IPS-NIHi11 (cell line): Measurements from ENCODE around the gene VSTM4.
A peak's percentile ranks its signal among the peaks of the same experiment; 100 is the strongest.

Experiments
- DNase-seq: peaks from one replicate; pipeline ENCODE4 v3.0.0; 2012; ENCODE audit warnings: mixed read lengths, low spot score

The VSTM4 gene

DNA sequence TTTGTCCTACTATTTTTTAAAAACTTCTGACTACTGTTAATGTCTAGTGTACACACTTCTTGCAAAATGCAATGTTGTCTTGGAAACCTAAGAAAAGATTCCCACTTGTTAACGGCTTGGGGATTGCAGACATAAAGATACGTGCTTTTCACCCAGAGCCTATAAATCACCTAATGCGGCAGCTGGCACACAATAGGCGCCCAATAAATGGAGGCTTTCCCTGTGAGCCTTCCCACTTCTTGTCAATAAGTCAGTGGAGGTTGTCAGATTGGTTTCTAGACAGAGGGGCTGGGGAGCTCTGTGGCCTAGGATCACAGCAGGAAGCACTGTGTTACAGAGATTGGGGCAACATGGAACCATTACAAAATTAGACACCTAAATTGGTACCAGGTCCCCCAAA lies 74.7 kb downstream of the VSTM4 start:
- DNase-seq, result no peak

DNA sequence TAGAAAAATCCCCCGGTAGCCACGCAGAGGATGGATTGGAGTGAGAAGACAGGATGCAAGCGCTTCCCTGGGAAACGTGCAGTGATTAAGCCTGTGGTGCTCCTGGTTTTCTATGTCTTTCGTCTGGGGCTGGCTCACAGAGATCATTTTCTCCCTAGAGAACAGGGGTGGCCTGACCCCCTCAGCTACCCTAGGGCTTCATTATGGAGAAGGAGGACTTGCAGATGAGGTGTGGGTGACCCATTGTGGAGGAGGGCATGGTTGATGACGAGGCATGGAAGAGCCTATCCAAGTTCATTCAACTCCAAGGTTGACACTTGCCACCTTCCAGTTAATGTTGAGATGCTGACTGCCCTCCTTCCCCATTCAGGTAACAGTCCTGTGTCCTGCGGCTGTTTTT lies 75.9 kb downstream of the VSTM4 start:
- DNase-seq, result no peak

DNA sequence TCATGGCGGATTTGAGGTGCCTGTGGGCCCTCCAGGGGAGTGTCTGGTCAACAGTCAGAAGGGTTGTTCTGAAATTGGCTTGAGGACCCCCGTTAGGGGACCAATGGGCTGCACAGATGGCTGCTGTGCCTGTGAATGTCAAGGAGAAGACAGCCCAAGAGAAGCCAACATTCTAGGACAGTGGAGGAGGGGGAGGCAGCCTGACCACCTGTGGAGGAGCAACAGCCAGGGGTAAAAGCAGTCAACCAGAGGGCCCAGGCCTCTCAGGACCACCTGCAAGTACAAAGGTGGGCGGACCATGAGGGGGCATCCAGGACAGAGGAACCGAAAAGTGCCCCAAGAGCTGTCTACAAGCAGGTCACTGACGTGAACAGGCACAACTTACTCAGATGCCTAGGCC lies 76.6 kb downstream of the VSTM4 start:
- DNase-seq, result no peak

DNA sequence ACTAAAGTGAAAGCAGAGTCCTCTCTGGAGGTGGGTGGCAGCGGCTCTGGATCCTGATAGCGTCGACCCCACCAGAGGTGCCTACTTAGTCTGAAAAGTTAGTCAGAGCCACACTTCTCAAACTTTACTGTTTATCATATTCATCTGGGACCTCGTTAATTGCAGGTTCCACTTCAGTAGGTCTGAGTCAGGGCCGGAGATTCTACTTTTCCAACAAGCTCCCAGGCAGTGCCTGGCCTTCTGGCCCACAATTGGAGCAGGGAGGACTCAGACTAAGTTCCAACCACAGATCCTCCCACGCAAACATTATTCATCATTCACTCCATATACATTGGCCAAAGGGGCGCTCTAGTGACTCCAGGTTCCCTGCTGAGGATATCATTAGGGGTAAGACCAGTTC lies 78.1 kb downstream of the VSTM4 start:
- DNase-seq, result peak; percentile 30

DNA sequence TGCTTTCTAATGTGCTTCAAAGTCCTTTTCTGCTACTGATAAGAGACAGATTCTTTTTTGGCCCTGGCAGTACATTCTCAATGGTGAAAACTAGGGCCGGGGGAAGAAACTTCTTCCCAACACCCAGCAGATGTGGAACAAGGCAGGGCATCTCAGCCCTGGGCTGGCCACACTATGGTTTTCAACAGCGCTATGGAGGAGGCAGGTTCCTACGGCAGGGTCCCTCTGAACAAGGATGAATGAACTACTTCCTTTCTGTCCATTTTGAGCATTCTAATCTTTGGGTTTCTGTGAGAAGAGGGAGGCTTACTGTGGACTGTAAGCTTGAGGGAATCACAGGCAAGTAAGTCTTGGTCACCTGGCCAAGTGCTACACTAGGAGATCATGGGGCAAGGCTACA lies 78.7 kb downstream of the VSTM4 start:
- no peak for DNase-seq

DNA sequence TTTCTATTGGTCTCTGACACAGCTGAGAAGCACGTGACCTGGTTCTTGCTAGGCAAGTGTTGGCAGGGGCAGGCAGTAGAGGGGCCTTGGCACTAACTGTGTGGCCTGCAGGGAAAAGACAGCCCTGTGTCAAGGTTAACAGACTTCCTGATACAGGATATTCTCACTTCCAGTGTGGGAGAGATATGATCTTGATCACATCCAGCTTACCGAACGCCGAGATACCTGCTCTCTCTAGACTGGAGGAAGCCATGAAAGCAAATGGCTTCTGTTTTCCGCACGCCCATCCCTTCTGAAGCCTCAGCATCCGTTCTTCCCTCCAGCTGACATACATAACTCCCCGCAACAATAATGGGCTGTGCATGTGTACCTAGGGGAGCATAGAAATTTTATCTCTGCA lies 79.4 kb downstream of the VSTM4 start:
- DNase-seq, result no peak

DNA sequence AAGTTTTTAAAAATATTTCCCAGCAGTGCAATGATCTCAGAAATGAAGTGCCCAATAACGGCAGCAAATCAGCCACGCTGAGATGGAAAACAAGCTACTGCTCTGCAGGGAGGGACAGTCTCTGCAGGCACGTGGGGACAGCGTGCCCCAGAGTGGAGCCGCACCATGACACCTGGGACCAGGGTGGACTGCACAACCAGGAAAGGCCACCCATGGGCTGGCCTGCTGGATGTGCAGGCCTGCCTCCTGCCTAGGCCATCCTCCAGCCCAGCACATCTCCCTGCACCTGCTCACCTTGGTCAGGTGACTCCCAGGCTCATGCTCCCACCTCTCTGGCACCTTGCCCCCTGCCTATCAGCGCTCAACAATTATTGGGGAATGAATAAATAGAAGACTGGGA lies 80.4 kb downstream of the VSTM4 start:
- no peak for DNase-seq

DNA sequence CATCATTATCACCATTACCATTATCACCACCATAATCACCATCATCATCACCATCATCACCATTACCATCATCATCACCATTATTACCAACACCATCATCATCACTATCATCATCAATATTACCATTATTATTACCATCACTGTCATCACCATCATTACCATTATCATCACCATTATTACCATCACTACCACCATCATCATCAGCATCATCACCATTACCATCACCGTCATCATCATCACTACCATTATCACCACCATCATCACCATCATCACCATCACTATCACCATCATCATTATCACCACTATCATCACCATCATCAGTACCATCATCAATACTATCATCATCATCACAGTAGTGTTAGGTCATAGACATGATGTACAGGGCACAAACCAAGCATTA lies 81.4 kb downstream of the VSTM4 start:
- no peak for DNase-seq

DNA sequence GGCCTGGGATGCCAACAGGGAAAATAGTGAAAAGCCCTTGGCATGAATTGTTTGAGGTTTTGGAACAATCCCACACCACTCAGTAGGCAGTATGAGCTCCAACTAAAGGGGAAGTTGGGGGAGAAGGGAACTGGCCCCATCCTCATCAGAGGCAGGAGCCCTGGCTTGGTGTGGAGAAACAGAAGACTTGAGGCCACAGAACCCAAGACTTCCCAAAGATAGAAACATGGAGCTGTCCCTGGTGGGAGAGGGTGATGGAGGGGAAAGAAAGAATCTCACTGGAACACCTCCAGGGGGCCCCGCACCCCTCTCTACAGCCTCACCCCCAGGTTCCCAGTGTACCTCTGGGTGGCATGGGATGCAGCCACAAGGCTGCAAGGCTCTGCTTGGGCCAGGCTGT lies 85.7 kb downstream of the VSTM4 start:
- no peak for DNase-seq

DNA sequence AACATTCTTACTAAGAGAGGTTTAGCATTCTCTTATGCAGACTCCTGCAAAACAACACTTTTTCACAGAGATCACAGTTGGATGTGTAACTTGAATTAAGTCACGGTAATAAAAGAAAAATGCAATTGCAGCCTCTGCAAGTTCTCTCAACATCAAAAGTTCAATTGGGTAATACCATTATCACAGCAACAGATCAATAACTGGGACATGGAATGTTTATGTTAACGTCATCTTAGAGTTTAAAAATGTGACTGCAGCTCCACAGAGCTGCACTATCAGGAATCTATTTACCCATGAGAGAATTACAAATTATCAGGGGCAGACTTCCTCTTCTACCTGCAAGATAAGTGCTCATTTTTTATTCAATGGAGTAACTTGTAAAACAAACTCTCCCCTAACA lies 86.7 kb downstream of the VSTM4 start:
- DNase-seq, result no peak

DNA sequence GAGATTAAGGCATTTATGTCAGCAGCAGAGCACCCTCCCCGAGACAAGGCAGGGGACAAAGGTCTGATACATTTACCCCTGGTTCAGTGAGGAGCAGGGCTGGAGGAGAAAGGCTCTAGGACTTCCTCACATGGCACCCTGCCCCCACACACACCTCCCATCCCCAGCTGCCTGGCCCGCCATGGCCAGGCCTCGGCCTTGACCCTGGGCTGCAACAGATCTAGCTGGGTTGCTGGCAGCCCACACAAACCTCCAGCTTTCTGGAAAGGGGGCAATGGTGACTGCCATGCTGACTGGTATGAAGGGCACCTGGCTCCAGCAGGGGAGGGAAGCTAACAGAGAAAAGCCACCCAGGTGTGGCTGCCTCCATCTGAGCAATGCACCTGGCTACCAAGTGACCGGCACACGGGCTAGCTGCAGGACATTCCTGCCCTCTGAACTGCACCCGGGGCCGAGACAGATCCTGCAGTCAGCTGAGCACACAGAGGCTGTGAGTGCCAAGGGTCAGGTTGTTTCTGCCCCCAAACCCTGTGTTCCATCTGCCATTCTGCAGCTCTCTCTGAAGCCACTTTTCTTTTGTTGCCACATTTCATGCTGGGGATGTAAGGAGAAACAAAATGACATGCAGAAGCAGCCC lies 89.9 kb downstream of the VSTM4 start:
- DNase-seq, result no peak

DNA sequence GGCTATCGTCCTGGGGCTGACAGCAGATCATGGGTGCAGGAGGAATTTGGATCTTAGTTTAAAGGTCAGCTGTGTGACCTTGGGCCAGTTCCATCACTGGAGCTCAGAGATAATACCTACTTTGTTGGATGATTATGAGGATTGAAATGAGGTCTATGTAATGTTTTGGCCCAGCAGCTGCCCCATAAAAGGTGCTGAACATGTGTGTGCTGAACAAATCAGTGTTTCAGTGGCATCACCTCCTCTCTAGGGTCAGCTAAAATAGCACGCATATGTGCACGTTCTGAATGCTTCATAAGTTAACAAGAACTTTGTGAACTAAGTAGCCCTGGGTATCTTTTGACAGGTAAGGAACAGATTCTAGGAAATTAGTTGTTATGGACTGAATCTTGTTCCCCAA lies 90.8 kb downstream of the VSTM4 start:
- DNase-seq, result no peak

DNA sequence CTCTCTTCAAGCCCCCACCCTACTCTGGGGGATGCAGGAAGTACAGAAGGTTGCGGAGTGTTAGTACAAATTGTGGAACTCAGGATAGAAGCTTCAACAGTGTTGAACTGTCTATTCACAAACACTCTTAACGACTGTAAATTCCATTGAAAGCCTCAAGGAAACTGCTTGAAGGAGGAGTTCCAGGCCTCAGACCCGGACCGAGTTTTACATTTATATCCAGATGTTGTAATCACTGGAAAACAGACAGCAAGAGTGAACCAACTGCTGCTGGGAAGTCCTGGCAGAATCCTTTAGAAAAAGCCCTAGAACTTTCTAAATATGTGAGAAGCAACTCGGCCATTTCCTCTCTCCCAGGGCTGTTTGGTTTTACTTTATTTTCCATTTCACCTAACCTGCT lies 91.6 kb downstream of the VSTM4 start:
- DNase-seq, result no peak

DNA sequence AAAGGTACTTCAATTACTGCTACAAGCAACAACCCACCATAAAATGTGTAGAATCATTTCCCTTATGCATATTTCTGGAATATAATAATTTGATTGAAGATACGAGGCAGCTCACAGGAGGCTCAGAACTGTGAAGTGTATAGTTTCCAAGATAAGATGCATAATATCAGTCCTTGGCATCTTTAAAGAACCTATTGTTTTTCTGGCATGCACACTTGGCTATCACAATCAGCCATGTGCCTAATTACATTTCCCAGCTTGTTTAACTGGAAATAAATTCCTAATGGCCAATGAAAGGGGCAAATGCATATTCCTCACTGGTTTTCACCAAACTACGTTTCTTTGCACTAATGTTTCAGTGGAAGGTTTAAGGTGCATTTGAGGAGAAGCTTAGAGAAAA lies 92.3 kb downstream of the VSTM4 start:
- no peak for DNase-seq

DNA sequence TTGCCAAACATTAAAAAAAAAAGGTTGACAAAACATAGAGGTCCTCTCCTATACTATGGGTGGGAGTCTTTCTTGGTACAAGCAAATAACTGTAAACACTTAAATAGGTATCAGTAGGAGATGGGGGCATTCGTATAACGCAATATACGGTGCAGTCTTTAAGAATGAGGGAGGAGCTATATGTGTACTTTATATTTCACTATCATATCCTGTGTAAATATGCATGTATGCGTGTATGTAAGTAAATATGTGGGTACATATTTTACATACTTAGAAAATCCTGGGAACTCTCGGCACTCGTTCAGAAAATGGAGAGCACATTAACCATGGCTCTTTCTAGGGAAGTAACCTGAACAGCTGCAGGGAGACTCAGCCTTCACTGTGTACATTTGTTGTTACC lies 93.6 kb downstream of the VSTM4 start:
- DNase-seq, result no peak

DNA sequence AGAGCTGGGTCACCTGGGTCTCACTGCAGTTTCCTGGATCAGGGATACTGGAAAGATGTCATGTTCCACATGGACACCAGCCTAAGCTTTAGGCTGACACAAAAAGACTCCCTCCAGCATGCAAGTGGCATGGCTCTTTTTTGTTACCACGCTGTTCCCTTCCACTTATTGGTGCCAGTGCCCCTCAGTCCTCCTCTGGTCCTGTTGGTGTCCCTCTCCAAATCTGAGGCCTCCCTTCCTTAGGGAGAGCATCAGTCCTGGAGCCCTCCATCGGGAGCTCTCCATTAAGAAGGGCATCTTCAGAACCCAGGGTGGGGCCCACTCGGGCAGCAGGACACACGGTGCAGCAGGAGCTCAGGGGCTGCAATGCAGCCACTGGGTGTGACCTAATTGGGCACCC lies 99.6 kb downstream of the VSTM4 start:
- DNase-seq, result no peak

DNA sequence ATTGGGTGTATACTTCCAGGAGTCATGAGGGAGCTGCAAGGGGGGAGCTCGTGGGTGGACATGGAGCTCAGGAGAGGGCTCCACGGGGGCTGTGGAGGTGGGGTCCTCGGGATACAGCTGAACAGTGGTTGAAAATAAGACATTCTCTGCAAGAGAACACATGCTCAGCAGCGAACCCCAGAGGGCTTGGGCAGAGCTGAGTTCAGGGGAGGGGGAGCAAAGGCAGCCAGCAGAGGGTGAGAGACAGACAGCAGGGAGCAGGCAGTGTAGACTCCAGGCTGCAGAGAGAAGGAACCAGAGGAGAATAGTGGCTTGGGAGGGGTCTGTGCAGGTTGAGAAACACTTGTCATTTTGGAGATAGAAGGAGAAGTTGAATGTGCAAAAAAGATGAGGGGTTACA lies 102.7 kb downstream of the VSTM4 start:
- no peak for DNase-seq

DNA sequence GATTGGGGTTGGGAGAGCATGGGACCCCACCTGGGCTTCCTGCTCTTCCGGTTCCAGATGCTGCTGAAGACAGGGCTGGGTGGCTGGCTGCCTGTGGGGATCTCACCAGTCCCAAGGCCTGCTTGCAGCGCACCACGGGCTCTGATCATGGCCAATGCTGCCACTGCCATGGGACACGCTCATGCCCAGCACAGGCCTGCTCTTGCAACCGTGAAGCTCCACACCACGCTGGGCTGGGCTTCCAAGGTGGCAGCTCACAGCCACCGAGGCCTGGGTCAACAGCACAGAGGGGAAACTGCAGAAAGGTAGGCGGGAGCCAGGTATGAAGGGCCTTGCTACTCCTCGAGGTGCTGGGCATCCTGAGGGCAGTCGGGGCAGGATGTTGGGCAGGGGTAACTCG lies 103.6 kb downstream of the VSTM4 start:
- no peak for DNase-seq

DNA sequence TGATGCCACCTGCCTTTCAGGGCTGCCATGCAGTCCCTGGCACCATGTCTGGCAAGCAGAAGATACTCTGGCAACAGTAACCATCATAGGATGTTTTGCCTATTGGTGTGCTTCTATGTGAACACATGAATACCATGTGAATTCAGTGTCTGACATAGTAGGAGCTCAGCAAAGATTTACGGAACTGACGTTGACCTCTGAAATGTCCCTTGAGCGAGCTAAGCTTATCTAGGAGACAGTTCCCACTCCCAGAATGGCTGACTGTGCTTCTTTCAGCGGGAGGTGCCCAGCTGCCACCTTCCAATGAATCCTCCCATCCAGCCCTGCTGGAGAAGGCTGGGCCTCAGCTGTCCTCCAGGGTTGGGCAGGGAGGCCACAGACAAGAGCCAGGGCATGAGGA lies 104.5 kb downstream of the VSTM4 start:
- DNase-seq, result no peak

DNA sequence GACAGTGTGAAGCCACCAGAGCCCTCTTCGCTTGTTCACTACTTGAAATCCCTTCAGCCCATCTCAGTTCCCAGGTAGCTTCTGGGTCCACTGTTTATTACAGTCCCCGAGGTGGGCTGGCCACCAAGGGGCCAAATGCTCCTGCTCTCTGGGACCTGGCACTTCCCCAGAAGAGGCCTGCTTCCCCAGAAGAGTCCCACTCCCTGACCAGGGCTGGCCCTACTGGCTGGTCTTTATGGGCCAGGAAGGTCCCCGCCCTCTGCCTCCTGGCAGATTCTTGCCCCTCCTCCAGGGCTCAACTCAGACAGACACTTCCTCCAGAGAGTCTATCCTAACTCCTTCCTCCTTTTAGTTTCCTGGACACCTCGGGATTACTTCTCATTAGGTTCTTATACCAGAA lies 105.0 kb downstream of the VSTM4 start:
- DNase-seq, result no peak

DNA sequence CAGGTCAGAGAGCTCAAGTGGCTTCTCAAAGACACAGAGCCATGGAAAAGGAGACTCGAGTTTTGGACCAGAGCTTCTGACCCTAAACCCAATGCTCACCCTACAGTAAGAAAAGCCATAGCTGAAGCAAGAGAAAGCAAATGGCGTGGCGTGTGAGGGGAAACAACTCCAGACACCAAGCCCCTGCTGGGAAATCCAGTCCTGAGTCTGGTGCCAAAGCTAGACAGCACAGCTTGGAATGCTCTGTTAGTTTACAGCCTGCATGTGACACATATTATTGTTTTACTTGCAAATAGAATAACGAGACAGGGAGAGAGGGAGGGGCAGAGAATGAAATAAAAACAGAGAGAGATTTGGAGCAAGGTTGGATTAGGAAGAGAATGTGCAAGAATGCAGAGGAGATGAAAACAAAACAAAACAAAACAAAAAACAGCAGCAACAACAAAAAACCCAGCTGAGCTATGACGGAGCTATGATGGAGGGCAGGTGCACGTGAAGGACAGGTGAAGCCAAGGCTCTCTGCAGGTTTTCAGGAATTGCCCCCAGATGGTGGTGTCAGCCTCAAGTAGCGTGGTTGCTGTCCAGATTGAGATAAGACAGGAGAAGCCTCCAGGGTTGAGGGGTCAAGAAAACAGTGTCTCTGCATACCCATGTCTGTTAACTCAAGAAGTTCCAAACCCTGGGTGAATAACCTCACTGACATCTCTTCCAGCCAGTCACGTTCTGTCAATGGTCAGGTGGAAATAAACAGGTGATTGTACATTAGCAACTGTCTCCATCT lies 105.9 kb downstream of the VSTM4 start:
- DNase-seq, result no peak

DNA sequence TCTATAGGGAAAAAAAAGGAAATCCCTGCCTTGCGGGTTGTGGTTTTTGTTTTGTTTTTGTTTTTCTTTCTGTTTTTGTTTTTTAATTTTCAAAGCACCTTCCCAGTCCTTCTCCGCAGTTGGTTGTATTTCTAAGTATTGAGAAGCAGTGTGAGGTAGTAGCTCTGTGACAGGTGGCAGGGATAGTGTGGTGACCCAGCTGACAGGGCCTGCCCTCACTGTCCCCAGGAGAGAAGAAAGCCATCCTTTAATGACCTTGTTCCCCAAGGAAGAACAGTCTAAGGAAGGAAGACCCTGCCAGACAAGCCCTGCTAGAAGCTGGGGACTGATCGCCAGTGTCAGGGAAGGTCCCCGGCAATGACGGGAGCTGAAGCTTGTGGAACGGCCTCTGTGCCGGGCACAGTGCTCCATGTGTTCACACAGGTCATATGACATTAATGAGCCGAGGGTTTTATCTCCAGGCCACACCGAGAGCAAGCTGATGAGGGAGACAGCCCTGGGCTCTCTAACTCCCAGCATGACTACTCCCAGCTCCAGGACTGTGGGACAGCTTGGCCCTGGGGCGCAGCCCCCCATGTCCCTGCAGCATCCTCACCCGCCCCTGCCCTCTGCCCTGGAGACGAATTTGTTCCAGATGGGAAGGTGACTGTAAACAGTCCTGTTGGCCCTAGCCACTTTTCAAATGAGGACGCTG lies 106.7 kb downstream of the VSTM4 start:
- DNase-seq, result no peak

DNA sequence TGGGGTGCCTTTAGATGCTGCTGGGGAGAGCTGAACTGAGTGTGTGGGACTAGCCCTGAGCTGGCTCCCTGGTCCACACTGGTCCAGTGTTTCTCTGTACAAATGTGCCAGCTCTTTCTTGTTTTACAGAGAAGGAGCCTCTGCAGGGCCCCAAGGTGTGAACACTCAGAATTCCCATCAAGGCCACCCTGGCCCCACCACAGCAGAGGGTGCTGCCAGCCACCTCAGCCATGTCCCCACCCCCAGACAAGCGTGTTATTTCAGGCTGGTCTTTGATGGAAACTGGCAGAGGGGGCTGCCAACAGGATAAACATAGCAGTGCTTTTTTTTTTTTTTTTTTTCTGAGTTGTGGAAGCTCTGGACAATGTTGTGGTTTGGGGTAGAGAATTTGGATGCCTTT lies 107.2 kb downstream of the VSTM4 start:
- DNase-seq, result no peak

DNA sequence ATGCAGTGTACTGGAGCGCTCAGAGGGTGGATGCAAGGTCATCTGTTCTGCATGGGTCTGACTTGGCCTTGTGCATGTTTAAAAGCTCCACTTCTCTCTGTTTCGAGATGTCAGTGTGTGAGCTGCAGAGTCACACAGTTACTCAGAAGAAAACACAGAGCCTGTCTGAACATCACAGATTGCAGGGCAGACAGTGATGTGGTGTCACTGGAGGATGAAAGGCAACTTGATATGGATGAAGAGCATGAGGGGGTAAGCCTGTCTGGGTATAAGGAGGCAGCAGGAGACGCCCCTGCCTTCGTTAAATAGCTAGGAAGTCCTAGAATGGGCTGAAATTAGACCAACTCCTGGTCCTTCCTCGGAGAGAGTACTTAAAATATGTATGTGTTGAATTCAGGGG lies 108.2 kb downstream of the VSTM4 start:
- DNase-seq, result no peak
